Ovary (tissue), 1 donor: ENCODE data around the gene PARP4.
"Not testable (repeated sequence)": the region's sequence is repeated elsewhere in the genome, so short reads cannot be mapped to it uniquely, and the experiment has no call there.

Source experiments
- EP300 ChIP-seq: sonication (generic); formaldehyde crosslinking; IDR thresholded peaks from one replicate; pipeline ENCODE4 v1.6.1; 2017; ENCODE audit warnings: antibody characterized with exemption
- POLR2A ChIP-seq: fragments of 450-650 bp; IDR thresholded peaks from one replicate; pipeline ENCODE4 v1.6.1; 2017; ENCODE audit warnings: antibody characterized with exemption, mild to moderate bottlenecking, moderate library complexity

DNA sequence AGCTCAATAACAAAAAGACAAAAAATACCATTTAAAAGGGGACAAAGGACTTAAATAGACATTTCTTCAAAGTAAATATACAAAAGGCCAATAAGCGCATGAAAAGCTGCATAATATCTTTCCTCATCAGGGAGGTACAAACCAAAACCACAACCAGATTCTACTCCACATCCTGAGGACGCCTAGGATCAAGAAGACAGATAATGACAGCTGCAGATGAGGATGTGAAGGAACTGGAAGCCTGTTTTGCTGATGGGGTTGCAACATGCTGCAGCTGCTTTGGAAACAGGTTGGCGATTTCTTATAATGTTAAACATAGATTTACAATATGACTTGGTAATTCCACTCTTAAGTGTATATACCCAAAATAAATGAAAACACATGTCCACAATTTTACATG, 132.4 kb downstream of the PARP4 start:
- TF ChIP-seq EP300, POLR2A: not testable (repeated sequence)
